ENCODE results near the gene ASMTL. TPM values are rescaled to one million over a fixed set of nuclear protein-coding genes. Genes with fewer than 3 reads are reported as not detected.

Gene ASMTL, protein sequence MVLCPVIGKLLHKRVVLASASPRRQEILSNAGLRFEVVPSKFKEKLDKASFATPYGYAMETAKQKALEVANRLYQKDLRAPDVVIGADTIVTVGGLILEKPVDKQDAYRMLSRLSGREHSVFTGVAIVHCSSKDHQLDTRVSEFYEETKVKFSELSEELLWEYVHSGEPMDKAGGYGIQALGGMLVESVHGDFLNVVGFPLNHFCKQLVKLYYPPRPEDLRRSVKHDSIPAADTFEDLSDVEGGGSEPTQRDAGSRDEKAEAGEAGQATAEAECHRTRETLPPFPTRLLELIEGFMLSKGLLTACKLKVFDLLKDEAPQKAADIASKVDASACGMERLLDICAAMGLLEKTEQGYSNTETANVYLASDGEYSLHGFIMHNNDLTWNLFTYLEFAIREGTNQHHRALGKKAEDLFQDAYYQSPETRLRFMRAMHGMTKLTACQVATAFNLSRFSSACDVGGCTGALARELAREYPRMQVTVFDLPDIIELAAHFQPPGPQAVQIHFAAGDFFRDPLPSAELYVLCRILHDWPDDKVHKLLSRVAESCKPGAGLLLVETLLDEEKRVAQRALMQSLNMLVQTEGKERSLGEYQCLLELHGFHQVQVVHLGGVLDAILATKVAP
- total RNA-seq (2022; extraction: Qiagen RNA extraction), result 17.0 to 21.3 TPM (median 19.6 TPM) in 5 replicates

DNA sequence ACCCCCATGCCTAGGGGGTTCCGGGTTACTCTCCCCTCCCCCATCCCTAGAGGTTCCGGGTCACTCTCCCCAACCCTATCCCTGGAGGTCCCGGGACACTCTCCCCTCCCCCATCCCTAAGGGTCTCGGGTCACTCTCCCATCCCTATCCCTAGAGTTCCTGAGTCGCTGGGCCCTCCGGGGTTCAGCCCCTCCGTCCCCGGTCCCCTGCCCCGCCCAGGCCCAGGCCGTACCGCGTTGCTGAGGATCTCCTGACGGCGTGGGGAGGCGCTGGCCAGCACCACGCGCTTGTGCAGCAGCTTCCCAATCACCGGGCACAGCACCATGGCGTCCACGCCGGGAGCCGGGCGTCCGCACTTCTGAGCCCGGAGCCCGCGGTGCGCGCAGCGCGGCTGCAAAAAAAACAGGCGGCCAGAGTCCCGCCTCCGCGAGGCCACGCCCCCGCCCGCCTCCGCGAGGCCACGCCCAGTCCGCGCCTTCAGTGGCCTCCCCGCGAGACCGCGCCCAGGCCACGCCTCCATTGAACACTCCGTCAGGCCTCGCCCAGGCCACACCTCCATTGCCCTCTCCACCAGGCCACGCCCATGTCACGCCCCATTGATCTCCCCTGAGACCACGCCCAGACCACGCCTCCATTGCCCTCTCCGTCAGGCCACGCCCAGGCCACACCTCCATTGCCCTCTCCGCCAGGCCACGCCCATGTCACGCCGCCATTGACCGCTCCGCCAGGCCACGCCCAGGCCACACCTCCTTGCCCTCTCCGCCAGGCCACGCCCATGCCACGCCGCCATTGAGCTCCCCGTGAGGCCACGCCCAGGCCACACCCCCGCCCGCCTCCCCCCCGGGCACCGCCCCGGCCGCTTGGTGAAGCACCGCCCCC, at the start of gene ASMTL:
ASMTL (minus strand) TSS at position 394 of the 879 bp plus-strand sequence; CDS start at position 325, 69 bp downstream.

DNA sequence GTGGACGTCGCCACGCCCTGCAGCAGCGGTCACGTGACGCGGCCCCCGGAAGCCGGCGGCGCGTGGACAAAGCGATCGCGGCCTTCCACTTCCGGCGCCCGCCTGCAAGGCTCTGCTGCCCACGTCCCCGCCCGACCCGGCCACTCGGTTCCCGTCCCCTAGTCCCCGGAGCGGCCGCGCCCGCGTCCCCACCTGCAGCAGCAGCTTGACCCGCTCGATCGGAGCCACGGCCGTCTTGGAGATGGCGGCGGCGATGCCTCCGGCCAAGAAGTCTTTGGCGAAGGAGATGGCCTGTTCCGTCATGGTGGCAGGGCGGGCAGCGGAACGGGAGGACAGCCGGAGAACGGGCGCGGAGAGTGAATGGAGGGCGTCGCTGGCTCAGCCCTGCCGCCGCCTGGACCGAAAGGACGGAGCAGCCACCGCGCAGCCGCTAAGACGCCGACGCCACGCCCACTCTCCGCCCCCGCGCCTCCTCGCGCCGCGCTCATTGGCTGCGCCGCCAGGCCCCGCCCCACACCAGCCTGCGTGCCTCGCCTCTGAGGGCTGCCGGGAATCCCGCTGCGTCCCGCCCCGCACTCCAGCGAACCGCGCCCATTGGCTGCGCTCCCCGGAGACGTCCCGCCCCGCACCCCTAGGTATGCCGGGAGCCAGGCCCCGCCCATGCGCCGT, 60.9 kb downstream of the ASMTL start, which contains the start of gene SLC25A6:
SLC25A6 (minus strand) TSS at position 407 of the 669 bp plus-strand sequence; CDS start at position 303, 104 bp downstream.

Other genes starting within 250 kb of the ASMTL start
- gene CRLF2, start 240.3 kb downstream of the ASMTL start, total RNA-seq (2022; extraction: Qiagen RNA extraction), result 0.69 to 1.1 TPM (median 0.77 TPM) in 5 replicates
- 2.3 to 4.9 TPM (median 3.3 TPM) in 5 replicates for gene CSF2RA, start 184.1 kb downstream of the ASMTL start, total RNA-seq (2022; extraction: Qiagen RNA extraction)
- 0.17 to 0.45 TPM (median 0.27 TPM) in 5 replicates for gene IL3RA, start 116.1 kb downstream of the ASMTL start, total RNA-seq (2022; extraction: Qiagen RNA extraction)
- 382 to 467 TPM (median 464 TPM) in 5 replicates for gene SLC25A6, start 60.8 kb downstream of the ASMTL start, total RNA-seq (2022; extraction: Qiagen RNA extraction)
- 0.02 to 0.03 TPM (median 0.03 TPM) in 3 of 5 replicates, not detected in the others for gene P2RY8, start 84.3 kb upstream of the ASMTL start, total RNA-seq (2022; extraction: Qiagen RNA extraction)
- gene AKAP17A, start 138.7 kb upstream of the ASMTL start, total RNA-seq (2022; extraction: Qiagen RNA extraction), result 25.9 to 37.5 TPM (median 36.2 TPM) in 5 replicates
- gene ASMT, start 162.2 kb upstream of the ASMTL start, total RNA-seq (2022; extraction: Qiagen RNA extraction), result 0.16 to 0.53 TPM (median 0.45 TPM) in 4 of 5 replicates, not detected in the other